Measurements from ENCODE around the gene NKD1.

The NKD1 gene

GRCh38 chr16:50557046-50557445 lies 8.8 kb downstream of the NKD1 start:
- no peak for FAIRE-seq
- no peak for DNase-seq (ENCODE audit: insufficient read length, low spot score)

- FAIRE-seq = no peak
Measured at GRCh38 chr16:50558913-50559312, 10.7 kb downstream of the NKD1 start.

DNA sequence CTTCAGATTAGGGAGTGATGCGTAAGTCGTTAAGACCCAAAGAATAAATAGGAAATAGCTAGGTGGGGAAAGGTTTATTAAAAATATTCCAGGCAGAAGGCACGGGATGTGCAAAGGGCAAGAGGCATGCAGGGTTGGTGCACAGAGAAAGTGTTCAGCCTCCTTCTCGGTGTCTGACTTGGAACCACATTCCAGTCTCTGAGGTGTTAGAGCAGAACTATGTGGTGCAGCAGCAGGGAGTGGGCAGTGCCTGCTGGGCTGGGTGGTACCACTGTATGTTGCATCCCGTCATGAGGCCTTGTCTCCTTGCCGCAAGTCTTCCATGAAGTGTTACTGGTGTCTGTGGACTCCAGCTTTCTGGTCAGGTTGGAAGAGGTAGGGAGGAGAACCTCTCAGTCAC lies 11.1 kb downstream of the NKD1 start:
- no peak for DNase-seq (ENCODE audit: insufficient read length, low spot score)
- FAIRE-seq = no peak

More at GRCh38 chr16:50558913-50559312, 10.7 kb downstream of the NKD1 start:
- no peak for DNase-seq (ENCODE audit: insufficient read length, low spot score)

DNA sequence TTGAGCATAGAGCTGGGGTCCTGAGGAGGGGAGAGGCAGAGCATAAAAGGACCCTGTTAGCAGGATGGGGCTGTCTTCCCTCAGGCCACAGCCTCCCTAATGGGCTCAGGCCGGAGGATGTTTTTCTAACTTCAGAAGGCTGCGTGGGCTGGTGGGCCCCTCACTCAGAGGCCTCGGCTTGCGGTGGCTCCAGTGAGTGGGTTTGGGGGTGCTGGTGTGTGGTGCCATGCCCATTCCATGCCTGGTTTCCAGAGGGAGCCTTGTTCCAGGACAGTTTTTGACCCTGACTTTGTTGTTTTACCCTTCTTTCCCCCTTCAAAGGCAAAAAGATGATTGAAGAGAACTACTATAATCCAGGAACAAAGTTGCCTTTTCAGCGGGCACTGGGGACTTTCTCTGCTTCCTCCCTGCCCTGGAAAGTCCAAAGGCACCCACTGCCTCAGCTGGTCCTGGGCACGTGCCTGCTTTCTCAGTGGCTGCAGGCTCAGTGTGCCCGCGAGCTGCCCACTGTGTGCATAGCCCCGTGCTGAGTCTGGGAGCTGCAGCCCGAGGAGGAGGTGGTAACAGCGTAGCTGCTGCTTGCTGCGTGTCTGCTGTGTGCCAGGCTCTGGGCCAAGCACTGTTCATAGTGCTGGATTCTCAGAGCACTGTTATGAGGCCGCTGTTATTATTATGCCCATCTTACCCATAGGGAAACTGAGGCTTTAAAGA lies 11.8 kb downstream of the NKD1 start:
- DNase-seq (ENCODE audit: insufficient read length, low spot score) = no peak
- FAIRE-seq = no peak

DNA sequence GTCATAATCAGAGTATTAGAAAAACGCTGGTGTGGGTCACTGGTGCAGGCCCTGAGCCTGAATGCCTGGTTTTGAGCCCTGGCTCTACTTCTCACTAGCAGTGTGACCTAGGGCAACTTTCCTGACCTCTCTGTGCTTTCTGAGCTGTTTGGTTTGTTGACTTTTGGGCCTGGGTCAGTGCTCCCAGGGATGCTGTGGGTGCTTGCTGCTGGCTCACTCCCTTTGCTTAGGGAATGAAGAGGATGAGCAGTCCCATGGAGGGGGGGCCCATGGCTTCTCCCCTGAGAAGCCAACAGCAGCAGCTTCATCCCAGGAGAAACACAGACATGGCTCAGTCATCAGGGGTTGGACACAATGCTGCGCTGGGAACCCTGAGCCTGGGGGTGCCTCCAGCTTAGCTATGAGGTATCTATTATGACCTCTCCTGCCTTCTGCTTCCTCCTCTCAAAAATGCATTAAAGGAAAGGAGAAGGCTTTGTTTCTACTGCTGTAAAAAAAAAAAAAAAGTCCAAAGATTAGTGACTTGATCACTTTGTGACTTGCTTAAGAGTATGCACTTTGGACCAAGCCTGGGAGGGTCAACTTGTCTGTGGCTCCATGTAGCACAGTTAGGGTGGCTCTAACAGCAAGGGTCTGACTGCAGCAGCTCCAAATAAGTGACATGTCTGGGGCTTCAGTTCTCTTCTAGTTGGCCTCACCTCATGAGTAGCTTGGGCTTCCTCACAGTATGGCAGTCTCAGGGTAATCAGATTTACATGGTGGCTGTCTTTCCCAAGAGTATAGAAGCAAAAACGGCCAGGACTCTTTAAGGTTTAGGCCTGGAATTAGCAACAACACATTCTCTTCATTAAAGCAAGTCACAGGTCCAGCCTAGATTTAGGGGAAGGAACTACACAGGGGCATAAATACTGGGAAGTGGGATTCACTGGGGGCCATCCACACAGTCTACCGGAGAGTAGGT lies 13.0 kb downstream of the NKD1 start:
- FAIRE-seq (no peak), DNase-seq (ENCODE audit: insufficient read length, low spot score) (no peak)

DNA sequence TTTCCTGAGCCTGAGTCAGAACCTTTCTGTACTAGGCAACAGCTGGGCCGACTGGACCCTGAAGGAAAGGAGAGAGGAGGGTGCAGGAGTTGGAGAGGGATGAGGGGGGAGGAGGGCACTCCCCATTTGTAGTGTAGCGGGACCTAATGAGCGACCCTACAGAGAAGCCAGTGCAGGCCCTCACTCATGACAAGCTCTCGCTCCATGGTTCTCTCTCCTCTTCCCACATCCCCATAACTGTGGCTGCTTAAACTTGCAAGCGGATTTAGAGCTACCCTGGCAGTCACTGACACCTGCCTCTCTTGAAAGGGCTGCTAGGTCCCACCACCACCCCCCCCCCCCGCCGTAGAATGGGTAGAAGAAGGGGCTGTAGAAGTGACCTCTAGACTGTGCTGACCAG lies 14.5 kb downstream of the NKD1 start:
- DNase-seq (ENCODE audit: insufficient read length, low spot score) (no peak), FAIRE-seq (no peak)

DNA sequence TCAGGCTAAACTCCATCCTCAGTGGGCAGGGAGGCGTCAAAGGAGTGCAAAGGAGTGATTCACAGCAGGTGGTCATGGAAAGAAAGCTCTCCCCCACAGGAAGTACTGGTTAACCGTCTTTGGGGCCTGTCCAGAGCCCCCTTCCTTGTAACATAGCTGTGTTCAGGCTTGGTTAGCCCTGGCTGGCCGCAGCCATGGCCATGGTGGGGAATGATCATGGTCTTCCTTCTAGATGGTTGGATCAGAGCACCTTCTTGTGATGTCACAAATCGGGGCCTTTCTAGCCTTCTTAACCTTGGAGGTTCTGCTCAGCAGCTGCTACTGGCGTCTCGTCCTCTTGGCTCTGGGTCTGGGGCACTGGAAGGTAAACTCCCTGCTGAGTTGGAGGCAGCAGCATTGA lies 15.8 kb downstream of the NKD1 start:
- DNase-seq (ENCODE audit: insufficient read length, low spot score) (no peak), FAIRE-seq (no peak)

GRCh38 chr16:50565428-50565827 lies 17.2 kb downstream of the NKD1 start:
- DNase-seq (ENCODE audit: insufficient read length, low spot score) = no peak
- no peak for FAIRE-seq

DNA sequence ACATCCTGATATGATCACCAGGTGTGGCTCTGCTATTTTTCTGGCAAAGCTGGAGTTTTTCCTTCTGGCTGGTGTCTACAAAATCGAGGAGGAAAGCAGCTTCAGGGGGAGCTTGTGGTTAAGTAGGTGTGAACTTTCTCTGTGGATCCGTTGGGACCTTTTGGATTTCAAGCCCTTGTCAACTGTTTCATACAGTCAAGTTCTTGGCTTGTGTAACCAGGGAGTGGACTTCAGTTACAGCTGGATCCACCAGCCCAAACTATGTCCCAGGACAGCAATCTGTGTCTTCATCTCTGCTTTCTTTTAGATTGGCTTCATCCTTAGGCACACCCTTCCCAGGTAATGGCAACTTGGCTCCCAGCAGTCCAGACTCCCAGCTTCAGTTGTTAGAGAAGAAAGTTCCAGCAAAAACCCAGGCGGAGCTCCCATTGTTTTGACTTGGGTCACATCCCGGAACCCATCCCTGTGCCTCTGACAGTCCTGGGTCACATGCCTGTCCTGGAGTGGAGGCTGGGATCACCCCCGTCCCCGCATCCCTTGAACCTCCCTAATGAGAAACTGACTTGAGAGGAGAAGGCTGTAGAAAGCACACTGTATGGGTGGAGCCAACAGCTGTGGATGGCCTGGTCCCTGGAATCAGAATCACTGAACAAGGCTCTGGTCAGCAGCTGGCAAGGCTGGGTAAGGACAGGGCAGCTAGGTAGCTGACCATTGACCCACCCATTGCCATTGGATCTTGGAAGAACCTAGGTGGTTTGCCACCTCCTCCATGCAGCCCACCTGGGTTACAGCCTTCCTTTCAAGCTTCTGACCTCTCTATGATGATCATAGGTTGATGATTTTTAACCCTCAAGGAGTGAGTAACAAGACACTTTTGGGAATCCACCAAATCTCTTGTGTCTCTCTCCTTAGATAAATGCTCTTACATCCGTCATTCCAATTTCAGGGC lies 18.1 kb downstream of the NKD1 start:
- DNase-seq (ENCODE audit: insufficient read length, low spot score) = no peak
- FAIRE-seq = no peak

GRCh38 chr16:50567651-50568050 lies 19.5 kb downstream of the NKD1 start:
- DNase-seq (ENCODE audit: insufficient read length, low spot score) (no peak), FAIRE-seq (no peak)

DNA sequence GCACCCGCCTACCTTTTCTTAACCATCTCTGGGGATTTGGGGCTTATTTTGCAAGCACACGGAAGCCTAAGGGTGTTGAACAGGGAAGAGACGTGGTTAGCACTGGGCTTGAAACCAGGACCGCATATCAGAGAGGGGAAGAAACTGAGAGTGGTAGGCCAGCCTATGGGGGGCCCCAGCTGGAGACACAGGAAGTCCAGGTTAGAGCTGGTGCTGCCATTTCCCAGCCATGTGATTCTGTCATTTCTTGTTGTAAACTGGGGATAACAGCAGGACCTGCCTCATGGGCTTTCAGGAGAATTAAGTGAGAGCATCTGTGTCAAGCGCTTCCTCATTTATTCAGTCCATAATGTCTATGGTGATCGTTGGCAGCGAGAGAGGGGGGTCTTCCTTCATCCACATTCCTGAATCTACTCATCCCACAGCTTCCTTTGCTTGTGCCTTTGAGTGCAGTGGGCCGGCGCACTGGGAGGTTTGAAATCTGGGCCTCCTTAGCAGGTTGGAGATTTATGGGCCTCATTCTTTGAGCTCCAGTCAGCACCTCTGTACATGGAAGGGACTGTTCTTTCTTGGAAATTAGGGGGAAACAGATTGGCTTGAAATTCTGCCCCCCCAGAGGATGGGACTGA lies 20.1 kb downstream of the NKD1 start:
- FAIRE-seq (no peak), DNase-seq (ENCODE audit: insufficient read length, low spot score) (no peak)

- FAIRE-seq (no peak), DNase-seq (ENCODE audit: insufficient read length, low spot score) (no peak)
Measured at GRCh38 chr16:50570354-50570753, 22.2 kb downstream of the NKD1 start.

GRCh38 chr16:50570808-50571598 lies 22.8 kb downstream of the NKD1 start:
- DNase-seq (ENCODE audit: insufficient read length, low spot score) (no peak), FAIRE-seq (no peak)

DNA sequence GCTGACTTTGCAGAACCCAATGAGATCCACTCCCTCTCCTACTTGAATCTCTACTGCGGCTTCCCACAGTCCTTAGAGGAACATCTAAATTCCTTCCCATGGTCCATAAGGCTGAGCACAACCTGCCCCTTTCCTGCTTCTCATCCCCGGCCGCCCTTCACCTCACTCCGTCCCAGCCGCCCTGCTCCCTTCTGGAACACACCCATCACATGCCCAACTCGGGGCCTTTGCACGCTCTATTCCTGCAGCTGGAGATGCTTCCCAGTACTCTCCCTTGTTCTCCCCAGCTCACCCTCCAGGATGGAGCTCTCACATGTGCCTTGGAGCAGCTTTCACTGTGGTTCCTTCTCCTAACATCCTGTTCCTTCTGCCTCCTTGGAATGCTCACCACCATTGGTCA lies 23.6 kb downstream of the NKD1 start:
- DNase-seq (ENCODE audit: insufficient read length, low spot score) = no peak
- FAIRE-seq = no peak

- no peak for FAIRE-seq
Measured at GRCh38 chr16:50572700-50573099, 24.5 kb downstream of the NKD1 start.

DNA sequence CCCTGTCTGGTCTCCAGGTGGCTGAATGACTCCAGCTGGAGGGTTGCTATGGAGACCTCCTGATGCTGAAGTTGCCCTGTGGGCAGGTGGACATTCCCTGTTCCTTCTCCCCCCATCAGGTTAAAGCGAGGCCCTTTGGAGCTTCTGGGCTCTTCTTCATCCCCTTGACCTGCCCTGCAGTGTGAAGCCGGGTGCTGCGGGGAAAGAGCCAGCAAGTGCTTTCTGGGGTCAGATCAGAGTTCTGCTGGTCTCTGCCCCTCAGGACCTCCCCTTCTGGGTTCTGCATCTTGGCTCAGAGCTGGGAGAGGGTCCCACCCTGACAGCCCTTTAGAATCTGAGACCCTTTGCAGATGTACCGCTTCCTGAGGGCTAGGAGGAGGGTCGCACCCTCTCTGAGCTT lies 25.1 kb downstream of the NKD1 start:
- DNase-seq (ENCODE audit: insufficient read length, low spot score) (no peak), FAIRE-seq (no peak)

More at GRCh38 chr16:50572700-50573099, 24.5 kb downstream of the NKD1 start:
- no peak for DNase-seq (ENCODE audit: insufficient read length, low spot score)

GRCh38 chr16:50573947-50574744 lies 25.9 kb downstream of the NKD1 start:
- FAIRE-seq = no peak
- DNase-seq (ENCODE audit: insufficient read length, low spot score) = no peak

GRCh38 chr16:50574745-50575136 lies 26.5 kb downstream of the NKD1 start:
- FAIRE-seq = no peak
- DNase-seq (ENCODE audit: insufficient read length, low spot score) = no peak

DNA sequence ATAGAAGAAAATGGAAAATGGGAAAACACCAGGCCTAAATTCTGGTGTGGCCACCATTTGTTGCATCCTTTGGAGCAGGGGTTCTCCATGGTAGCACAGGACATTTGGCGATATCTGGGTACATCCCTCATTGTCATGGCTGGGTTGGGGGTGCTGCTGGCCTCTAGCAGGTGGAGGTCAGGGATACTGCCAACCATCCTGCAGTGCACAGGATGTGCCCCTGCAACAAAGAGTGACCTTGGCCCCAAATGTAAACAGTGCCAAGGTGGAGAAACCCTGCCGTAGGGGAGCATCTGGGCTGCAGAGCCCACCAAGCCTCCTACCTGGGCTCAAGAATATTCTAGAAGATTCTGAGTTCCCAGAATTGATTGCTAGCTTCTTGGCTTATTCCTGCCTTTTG lies 27.5 kb downstream of the NKD1 start:
- no peak for FAIRE-seq
- DNase-seq (ENCODE audit: insufficient read length, low spot score) = no peak

Data from HTR-8/SVneo (cell line).